K562 treated with DMSO at 1 percent for 24 hours (cell line): ENCODE measurements around the gene F2RL3. TPM values are rescaled to one million over a fixed set of nuclear protein-coding genes. Genes with fewer than 3 reads are reported as not detected.

Experiments
- total RNA-seq: library from RNA; unstranded; fragments of 300-600 nt; gene quantifications from 2 replicates; pipeline ENCODE4 v1.2.3, GENCODE V29; 2022; ENCODE audit warnings: low read depth; ENCODE audit not compliant: insufficient read depth

Gene F2RL3
- 1.9 and 3.9 TPM in 2 replicates for total RNA-seq

GRCh38 chr19:16888629-16889365 is at the start of gene F2RL3:
F2RL3 (plus strand) TSS chr19:16888999; CDS start chr19:16889190, 191 bp downstream.

Other genes with a start within 250 kb of the F2RL3 start
- gene SMIM7, start 228.9 kb upstream of the F2RL3 start, total RNA-seq: 61.9 and 67.4 TPM in 2 replicates
- 5.5 and 6.8 TPM in 2 replicates for gene TMEM38A, start 227.9 kb upstream of the F2RL3 start, total RNA-seq
- gene NWD1, start 169.2 kb upstream of the F2RL3 start, total RNA-seq: not detected in 2 replicates
- gene SIN3B, start 59.6 kb upstream of the F2RL3 start, total RNA-seq: 33.5 and 41.8 TPM in 2 replicates
- 2.7 and 4.1 TPM in 2 replicates for gene CPAMD8, start 137.8 kb downstream of the F2RL3 start, total RNA-seq
- gene HAUS8, start 186.5 kb downstream of the F2RL3 start, total RNA-seq: 22.6 and 23.1 TPM in 2 replicates
- 89.0 and 94.7 TPM in 2 replicates for gene MYO9B, start 186.8 kb downstream of the F2RL3 start, total RNA-seq